Measurements from ENCODE around the gene HACD1.

The HACD1 gene

DNA sequence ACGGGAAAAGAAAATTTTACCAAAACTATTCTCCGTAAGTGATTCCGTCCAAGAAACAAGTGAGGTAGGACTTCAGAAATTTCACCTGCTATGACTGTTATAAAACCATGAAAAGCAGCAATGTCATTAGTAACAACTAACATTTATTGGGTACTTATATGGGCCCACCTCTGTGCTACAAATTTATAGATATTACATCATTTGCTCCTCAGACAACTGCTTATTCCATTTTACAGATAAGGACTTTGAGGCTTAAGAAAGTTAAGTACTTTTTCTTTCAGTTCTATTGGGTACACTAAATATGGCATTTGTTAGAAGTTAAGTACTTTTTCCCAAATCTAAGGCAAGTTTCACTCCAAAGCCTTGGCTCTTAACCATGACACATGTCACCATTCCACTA lies 36.3 kb downstream of the HACD1 start:
- no peak for DNase-seq (ENCODE audit: low read depth)

DNA sequence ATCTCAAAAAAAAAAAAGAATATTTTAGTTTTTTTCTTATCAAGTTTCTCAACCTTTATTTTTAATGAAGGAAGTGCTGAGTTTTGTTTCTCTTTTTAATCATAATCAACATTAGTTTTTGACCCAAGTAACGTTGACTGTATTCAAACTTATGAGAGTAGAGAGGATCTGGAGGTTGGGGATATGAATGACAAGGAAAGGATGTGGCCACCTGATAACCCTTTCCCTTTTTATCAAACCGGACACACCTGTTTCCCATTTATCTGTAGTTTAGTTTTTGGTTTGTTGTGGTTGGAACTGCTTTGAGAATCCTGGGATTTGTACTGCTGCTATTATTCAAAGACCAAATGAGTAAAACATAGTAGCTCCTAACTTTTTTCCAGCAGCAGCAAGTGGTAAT lies 38.6 kb downstream of the HACD1 start:
- DNase-seq (ENCODE audit: low read depth): no peak

DNA sequence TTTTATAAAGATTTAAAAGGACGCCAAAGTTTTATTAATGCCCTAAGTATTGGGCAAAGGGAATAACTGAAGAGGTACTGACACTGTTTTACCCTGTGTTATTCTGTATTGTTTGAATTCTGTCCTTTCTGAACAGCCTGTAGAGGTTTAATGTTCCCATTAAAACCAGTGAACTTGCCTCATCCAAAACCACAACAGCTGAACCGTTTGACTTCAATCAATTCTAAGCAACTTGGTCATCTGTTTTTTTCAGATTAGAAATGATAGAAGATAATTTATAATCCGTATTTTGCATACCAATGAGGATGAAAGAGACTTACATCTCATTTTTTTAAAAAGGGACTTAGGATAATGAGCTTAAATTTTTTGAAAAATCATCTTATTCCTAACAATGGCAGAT lies 40.4 kb downstream of the HACD1 start:
- no peak for DNase-seq (ENCODE audit: low read depth)

DNA sequence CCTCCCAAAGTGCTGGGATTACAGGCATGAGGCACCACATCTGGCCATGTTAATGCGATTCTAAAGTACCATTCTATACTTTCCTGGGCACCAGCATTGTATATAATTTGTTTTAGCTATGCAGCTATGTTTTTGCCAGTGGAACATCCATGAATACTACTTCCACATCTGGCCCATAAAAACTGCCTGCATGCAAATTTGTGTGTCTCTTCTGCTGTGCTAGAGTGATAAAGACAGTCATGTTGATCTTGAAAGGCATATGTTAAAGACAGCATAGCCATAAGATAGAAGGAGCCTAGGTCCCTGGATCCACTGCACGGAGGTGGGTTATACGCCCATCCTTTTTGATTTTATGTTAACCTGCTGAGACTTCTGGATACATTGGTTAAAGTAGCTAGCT lies 52.3 kb downstream of the HACD1 start:
- DNase-seq (ENCODE audit: low read depth): no peak

DNA sequence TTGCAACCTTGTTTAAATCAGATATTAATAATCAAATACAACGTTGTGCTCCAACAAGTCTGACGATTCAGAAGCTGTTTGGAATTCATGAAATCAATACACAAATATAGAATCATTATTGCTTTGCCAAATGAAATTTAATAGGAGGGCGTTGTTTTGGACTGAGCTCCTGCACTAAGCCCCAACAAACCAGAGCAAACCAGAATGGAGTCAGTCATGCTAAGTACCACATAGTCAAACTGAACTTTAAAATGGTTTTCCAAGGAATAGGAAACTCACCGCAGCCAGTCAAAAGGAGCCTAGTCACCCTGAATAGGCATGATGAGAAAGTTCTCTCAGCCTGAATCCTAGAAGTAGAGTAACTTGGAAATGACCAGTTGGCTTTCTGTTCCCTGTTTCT lies 53.7 kb downstream of the HACD1 start:
- no peak for DNase-seq (ENCODE audit: low read depth)

DNA sequence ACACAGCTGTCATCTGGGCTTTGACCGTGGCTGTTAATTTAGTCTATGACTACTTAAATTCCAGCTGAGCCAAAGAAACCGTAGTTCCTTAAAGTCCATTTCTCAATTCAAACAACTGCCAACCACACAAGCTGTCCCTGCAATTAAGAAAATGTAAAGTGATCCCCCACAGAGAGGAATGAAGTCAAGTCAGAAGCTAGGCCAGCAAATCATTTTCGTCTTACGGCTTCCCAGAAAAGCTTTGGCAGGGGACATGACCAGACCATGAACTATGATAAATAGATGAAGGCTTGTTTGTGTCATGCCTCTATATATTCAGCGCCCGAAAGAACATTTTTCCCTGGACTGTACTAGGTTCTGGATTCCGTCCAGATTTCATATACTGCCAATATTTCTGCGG lies 54.6 kb downstream of the HACD1 start:
- no peak for DNase-seq (ENCODE audit: low read depth)

DNA sequence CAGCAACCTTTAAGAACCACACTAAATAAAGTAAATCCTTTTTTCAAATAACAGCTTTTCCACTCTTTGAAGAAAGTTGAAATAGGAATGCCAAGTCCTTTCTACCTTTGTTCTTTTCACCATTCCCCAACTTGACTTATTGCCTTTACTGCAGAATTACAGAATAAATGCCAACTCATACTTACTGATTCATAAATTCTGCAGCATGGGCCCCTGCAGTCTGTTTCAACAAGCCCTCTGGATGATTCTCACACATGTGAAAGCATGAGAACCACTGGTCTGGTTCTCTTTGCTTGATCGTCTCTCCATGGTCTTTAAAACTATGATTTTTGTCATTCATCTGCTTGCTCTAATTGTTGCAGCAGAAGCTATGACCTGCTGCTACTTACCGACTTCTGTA lies 56.1 kb downstream of the HACD1 start:
- DNase-seq (ENCODE audit: low read depth): no peak

DNA sequence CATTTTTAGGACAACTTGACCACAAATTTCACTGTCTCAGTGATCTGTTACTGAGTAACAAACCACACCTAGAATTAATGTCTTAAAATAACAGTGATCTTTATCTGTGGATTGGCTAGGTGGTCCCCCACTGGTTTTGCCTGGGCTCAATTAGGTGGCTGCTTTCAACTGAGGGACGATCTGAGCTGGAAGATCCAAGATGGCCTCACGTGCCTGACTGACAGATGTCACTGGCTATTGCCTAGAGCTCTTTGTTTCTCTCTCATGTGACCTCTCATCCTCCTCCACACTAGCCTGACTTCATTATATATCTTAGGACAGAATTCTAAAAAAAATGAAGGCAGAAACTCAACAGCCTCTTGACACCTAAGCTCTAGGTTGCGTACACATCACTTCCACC lies 59.7 kb downstream of the HACD1 start:
- DNase-seq (ENCODE audit: low read depth): no peak

DNA sequence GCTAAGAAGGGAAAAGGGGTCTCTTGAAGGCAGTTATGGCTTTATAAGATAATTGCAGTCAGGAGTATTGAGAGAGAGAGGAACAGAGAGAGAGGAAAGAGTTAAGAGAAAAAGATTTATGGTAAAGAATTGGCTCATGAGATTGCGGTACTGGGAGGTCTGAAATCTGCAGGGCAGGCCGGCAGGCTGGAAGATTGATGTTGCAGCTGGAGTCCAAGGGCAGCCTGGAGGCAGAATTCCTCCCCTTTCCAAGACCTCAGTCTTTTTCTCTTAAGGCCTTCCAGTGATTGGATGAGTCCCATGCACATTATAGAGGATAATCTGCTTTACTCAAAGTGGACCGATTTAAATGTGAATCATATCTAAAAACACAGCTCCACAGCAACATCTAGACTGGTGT lies 68.4 kb downstream of the HACD1 start:
- DNase-seq (ENCODE audit: low read depth): no peak

DNA sequence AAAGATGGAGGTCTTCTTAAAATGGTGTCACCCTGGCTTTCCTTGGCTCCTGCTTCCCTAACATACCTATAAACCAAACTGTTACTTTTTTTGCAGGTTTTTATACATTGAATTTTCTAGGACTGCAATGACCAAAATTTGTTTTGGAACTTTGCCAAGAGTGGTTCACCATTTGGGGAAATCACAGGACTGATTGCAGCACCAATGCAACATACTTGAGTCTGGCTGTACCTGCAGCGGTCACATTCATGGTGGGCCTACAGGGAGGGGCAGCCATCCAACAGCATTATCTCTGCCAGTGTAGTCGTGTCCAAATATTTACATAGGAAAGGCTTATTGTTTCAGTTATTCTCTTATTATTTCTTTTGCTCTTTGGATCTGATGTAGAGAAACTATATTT lies 69.0 kb downstream of the HACD1 start:
- no peak for DNase-seq (ENCODE audit: low read depth)

DNA sequence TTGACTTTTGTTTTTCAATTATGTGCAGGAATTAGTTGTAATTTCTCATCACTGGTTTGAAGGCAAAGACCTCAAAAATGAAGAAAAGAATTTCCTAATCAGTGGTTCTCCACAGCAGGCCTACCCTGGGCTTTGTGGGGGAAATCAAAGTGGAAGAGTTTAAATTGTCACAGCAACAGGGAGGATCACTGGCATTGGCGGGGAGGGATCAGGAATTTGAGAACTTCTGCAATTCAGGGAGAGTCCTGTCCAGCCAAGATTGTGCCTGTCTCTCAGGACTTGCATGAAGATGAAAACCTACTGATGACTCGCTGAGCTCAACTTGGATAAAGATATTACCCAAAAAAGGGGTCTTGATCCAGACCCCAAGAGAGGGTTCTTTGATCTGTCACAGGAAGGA lies 70.1 kb downstream of the HACD1 start:
- DNase-seq (ENCODE audit: low read depth): no peak

DNA sequence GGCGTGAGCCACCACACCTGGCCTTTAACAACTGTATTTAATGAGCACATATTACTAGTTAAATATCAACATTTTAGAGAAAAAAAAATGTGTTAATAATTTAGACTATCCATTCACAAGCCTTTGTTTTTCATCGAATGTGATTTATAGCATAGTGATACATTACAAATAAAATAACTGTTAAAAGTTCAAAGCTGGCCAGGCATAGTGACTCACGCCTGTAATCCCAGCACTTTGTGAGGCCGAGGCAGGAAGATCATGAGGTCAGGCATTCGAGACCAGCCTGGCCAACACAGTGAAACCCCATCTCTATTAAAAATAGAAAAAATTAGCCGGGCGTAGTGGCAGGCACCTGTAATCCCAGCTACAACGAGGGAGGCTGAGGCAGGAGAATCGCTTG lies 72.7 kb downstream of the HACD1 start:
- DNase-seq (ENCODE audit: low read depth): no peak
